OCI-LY7 (cell line): ENCODE measurements around the gene CA14. TPM values are rescaled to one million over a fixed set of nuclear protein-coding genes. Genes with fewer than 3 reads are reported as not detected.
"Not testable (repeated sequence)": the region's sequence is repeated elsewhere in the genome, so short reads cannot be mapped to it uniquely, and the experiment has no call there.

Experiments used
- BruUV-seq: library from RNA; stranded (reverse); fragments of 400-500 nt; replicated peaks from 2 replicates; lab custom pipeline; 2021; lab: Mats Ljungman, UMichigan
- CTCF ChIA-PET: fragments of 300-600 bp; sonication (Branson Sonifier 250); formaldehyde crosslinking; loops from one replicate; lab custom pipeline; 2022; ENCODE audit warnings: antibody characterized with exemption; ENCODE audit not compliant: unreplicated experiment; lab: Charles Lee
- POLR2A ChIA-PET: fragments of 300-600 bp; sonication (Branson Sonifier 250); formaldehyde crosslinking; loops from one replicate; lab custom pipeline; 2022; ENCODE audit warnings: antibody characterized with exemption; lab: Charles Lee
- DNase-seq: peaks from one replicate; pipeline ENCODE4 v3.0.0-alpha.2; 2015; ENCODE audit warnings: low spot score
- H2AFZ ChIP-seq: fragments of 200-600 bp; sonication (generic), shearing (Covaris generic); 2 replicates; pipeline ENCODE4 v1.6.1; 2014; ENCODE audit warnings: mild to moderate bottlenecking, antibody characterized with exemption, low read length, moderate library complexity
- H3K27ac ChIP-seq: fragments of 200-600 bp; sonication (generic); 2 replicates; pipeline ENCODE4 v1.5.1; 2014; ENCODE audit warnings: mixed run types, low read depth, mild to moderate bottlenecking, moderate library complexity, low read length, inconsistent platforms; ENCODE audit not compliant: poor library complexity, severe bottlenecking
- H3K36me3 ChIP-seq: fragments of 200-600 bp; sonication (generic); 2 replicates; pipeline ENCODE4 v1.6.1; 2014; ENCODE audit warnings: mild to moderate bottlenecking, antibody characterized with exemption, low read length, moderate library complexity, mixed read lengths; ENCODE audit not compliant: insufficient read depth
- H3K4me1 ChIP-seq: fragments of 200-600 bp; sonication (generic); 2 replicates; pipeline ENCODE4 v1.5.1; 2014; ENCODE audit warnings: mild to moderate bottlenecking, low read length; ENCODE audit not compliant: insufficient read depth, poor library complexity, severe bottlenecking
- H3K4me2 ChIP-seq: fragments of 200-600 bp; sonication (generic); 2 replicates; pipeline ENCODE4 v1.6.1; 2014; ENCODE audit warnings: mild to moderate bottlenecking, low read length
- H3K4me3 ChIP-seq: fragments of 200-600 bp; sonication (generic); 2 replicates; pipeline ENCODE4 v1.5.1; 2014; ENCODE audit warnings: mild to moderate bottlenecking, low read depth, low read length; ENCODE audit not compliant: poor library complexity, severe bottlenecking
- H3K79me2 ChIP-seq: fragments of 200-600 bp; sonication (generic); 2 replicates; pipeline ENCODE4 v1.6.1; 2016; ENCODE audit warnings: low read depth, mild to moderate bottlenecking, low read length, moderate library complexity, mixed read lengths; ENCODE audit not compliant: insufficient read depth
- H3K9me2 ChIP-seq: fragments of 200-600 bp; sonication (generic); 2 replicates; pipeline ENCODE4 v1.6.1; 2016; ENCODE audit warnings: mild to moderate bottlenecking, low read length, mixed read lengths; ENCODE audit not compliant: insufficient read depth
- H3K9me3 ChIP-seq: fragments of 200-600 bp; sonication (generic); 2 replicates; pipeline ENCODE4 v1.6.1; 2014; ENCODE audit warnings: mild to moderate bottlenecking, mixed run types, low read length, mixed read lengths
- H4K20me1 ChIP-seq: fragments of 200-600 bp; sonication (generic); 2 replicates; pipeline ENCODE4 v1.6.1; 2014; ENCODE audit warnings: mild to moderate bottlenecking, antibody characterized with exemption, low read length, moderate library complexity, mixed read lengths; ENCODE audit not compliant: insufficient read depth
- EZH2phosphoT487 ChIP-seq: fragments of 200-600 bp; sonication (generic); IDR thresholded peaks from 2 replicates; pipeline ENCODE4 v1.6.1; 2018; ENCODE audit warnings: low read depth, borderline replicate concordance, mild to moderate bottlenecking, mixed run types, antibody characterized with exemption, low read length, moderate library complexity, mixed read lengths
- intact Hi-C: fragments of 100-400 bp; cut with micrococcal nuclease; formaldehyde crosslinking; loops from one replicate; pipeline ENCODE4 v1.10.0; 2022; ENCODE audit not compliant: unreplicated experiment
- total RNA-seq, 2 experiments: library from RNA; depleted of rRNA in 1 of 2; stranded (reverse); fragments of >200 nt in 1 of 2; shearing (Covaris generic) in 1 of 2; gene quantifications; 2 replicates each; pipeline ENCODE4 v1.2.3, GENCODE V29; 2014 to 2022
- TF ChIP-seq, protein P1 (sequence below): fragments of 200-600 bp; sonication (generic); conservative IDR thresholded peaks from 2 replicates; pipeline ENCODE4 v1.5.1; 2014; ENCODE audit warnings: mild to moderate bottlenecking, antibody characterized with exemption, low read length, moderate library complexity, mixed read lengths

Gene CA14
- total RNA-seq, 2 experiments from 2014 or later, result not detected

DNA sequence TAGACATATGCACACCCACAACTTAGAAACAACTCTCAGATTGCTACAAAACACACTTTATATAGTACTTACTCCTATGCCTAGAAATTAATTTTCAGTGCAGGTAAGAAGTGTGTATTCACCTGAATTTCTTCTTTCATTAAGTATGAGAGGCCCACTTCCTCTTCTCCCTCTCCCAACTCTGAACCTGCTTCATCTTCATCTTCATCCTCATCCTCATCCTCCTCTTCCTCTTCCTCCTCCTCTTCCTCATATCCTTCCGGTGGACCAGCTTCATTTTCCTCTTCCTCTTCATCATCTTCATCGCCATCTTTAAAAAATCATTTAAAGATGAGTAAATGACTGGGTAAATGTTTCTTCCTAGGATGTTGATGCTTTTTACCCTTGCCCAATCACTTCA is 31.1 kb upstream of the CA14 start:
- H3K36me3 ChIP-seq, result peaks cover 90% of the 10 kb centered on the region

DNA sequence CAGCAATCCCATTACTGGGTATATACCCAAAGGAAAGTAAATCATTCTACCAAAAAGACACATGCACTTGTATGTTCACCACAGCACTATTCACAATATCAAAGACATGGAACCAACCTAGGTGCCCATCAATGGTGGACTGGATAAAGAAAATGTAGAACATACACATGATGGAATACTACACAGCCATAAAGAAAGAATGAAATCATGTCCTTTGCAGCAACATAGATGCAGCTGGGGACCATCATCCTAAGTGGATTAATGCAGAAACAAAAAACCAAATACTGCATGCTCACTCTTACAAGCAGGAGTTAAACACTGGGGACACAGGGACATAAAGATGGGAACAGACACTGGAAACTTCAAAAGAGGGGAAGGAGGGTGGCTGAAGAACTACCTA is 30.3 kb upstream of the CA14 start:
- intact Hi-C loops, result no loop called here
- no peak for DNase-seq
- CTCF ChIA-PET, result no interaction called here
- Histone ChIP-seq H3K27ac (no peak overlapping the region), H3K4me3 (no peak overlapping the region), H3K79me2 (peaks cover 33% of the 10 kb centered on the region), H3K9me2 (no peaks in the 10 kb centered on the region), H3K4me1 (peaks cover 4% of the 10 kb centered on the region), H3K9me3 (no peaks in the 10 kb centered on the region; the same call in 1 of the 2 replicates), H3K4me2 (no peak overlapping the region), H3K36me3 (peaks cover 91% of the 10 kb centered on the region), H2AFZ (no peak overlapping the region), H4K20me1 (no peaks in the 10 kb centered on the region)
- POLR2A ChIA-PET, result interaction anchor here (0.6 kb wide), 1 partner anchor 176 kb away, joined by 6 read pairs; no protein-coding TSS in a partner anchor
- TF ChIP-seq, protein P1, sequence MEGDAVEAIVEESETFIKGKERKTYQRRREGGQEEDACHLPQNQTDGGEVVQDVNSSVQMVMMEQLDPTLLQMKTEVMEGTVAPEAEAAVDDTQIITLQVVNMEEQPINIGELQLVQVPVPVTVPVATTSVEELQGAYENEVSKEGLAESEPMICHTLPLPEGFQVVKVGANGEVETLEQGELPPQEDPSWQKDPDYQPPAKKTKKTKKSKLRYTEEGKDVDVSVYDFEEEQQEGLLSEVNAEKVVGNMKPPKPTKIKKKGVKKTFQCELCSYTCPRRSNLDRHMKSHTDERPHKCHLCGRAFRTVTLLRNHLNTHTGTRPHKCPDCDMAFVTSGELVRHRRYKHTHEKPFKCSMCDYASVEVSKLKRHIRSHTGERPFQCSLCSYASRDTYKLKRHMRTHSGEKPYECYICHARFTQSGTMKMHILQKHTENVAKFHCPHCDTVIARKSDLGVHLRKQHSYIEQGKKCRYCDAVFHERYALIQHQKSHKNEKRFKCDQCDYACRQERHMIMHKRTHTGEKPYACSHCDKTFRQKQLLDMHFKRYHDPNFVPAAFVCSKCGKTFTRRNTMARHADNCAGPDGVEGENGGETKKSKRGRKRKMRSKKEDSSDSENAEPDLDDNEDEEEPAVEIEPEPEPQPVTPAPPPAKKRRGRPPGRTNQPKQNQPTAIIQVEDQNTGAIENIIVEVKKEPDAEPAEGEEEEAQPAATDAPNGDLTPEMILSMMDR, result no peak
- no peak for TF ChIP-seq EZH2phosphoT487
- BruUV-seq, result no TSS peak

More for the DNA sequence above, 31.1 kb upstream of the CA14 start:
- H4K20me1 ChIP-seq, result no peaks in the 10 kb centered on the region
- H3K9me2 ChIP-seq, result no peaks in the 10 kb centered on the region
- no peak for DNase-seq
- peaks cover 4% of the 10 kb centered on the region for H3K4me1 ChIP-seq
- peaks cover 26% of the 10 kb centered on the region for H3K79me2 ChIP-seq
- no peak overlapping the region for H2AFZ ChIP-seq
- H3K4me3 ChIP-seq, result no peak overlapping the region
- intact Hi-C loops, result no loop called here
- CTCF ChIA-PET, result no interaction called here
- H3K27ac ChIP-seq, result no peak overlapping the region
- TF ChIP-seq, protein P1, result no peak
- TF ChIP-seq EZH2phosphoT487, result no peak
- POLR2A ChIA-PET, result interaction anchor here (0.6 to 0.7 kb wide), 3 partner anchors 13 to 228 kb away, joined by 3 to 6 read pairs (median 4); no protein-coding TSS in a partner anchor
- no peak overlapping the region for H3K4me2 ChIP-seq
- BruUV-seq, result no TSS peak
- no peaks in the 10 kb centered on the region; the same call in 1 of the 2 replicates for H3K9me3 ChIP-seq

DNA sequence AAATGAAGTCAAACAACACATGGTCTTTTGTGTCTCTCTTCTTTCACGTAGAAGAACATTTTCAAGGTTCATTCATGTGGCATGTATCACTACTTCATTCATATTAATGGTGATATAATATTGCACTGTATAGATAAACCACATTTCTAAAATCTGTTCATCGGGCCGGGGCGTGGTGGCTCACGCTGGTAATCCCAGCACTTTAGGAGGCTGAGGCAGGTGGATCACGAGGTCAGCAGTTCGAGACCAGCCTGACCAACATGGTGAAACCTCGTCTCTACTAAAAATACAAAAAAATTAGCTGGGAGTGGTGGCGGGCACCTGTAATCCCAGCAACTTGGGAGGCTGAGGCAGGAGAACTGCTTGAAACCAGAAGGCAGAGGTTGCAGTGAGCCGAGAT is 29.3 kb upstream of the CA14 start:
- H3K36me3 ChIP-seq, result peaks cover 92% of the 10 kb centered on the region

DNA sequence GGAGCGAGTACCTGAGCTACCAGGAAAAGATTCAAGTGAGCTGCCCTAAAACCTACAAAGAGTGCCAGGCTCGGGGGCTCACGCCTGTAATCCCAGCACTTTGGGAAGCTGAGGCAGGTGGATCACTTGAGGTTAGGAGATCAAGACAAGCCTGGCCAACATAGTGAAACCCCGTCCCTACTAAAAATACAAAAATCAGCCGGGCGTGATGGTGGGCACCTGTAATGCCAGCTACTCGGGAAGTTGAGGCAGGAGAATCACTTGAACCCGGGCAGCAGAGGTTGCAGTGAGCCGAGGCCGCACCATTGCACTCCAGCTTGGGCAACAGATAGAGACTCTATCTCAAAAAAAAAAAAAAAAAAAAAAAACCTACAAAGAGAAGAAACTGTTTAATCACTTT is 24.7 kb upstream of the CA14 start:
- Histone ChIP-seq H3K27ac (peak overlapping the region; percentile 95), H3K4me3 (peak overlapping the region; percentile 96), H3K79me2 (peaks cover 70% of the 10 kb centered on the region), H4K20me1 (peaks cover 16% of the 10 kb centered on the region), H3K36me3 (peaks cover 58% of the 10 kb centered on the region), H3K4me1 (peaks cover 21% of the 10 kb centered on the region), H3K4me2 (peak overlapping the region; percentile 97)
- H3K9me2 ChIP-seq, CTCF ChIA-PET, intact Hi-C loops, BruUV-seq, DNase-seq, H3K9me3 ChIP-seq, H2AFZ ChIP-seq: not testable (repeated sequence)
- POLR2A ChIA-PET, result interaction anchor here (0.7 to 2.2 kb wide), 4 partner anchors 9 to 119 kb away, joined by 3 to 8 read pairs (median 4); no protein-coding TSS in a partner anchor

More for the DNA sequence above, 29.3 kb upstream of the CA14 start:
- POLR2A ChIA-PET, CTCF ChIA-PET, H3K4me2 ChIP-seq, DNase-seq, BruUV-seq, intact Hi-C loops, H4K20me1 ChIP-seq, H3K27ac ChIP-seq, H2AFZ ChIP-seq, H3K9me3 ChIP-seq, H3K4me3 ChIP-seq, H3K9me2 ChIP-seq: not testable (repeated sequence)
- H3K4me1 ChIP-seq, result peaks cover 13% of the 10 kb centered on the region
- peaks cover 43% of the 10 kb centered on the region for H3K79me2 ChIP-seq
